Gastroesophageal sphincter (tissue), 3 donors: Measurements from ENCODE around the gene SLC24A3.

Experiments
- CTCF ChIP-seq, 4 experiments: fragments of 200-600 bp in 2 of 4; fragments of 450-650 bp in 2 of 4; sonication (generic) in 1 of 4; IDR thresholded peaks; one replicate each; pipeline ENCODE4 v1.5.1; 2017 to 2019; ENCODE audit warnings: antibody characterized with exemption in 4 of 4, mild to moderate bottlenecking in 2 of 4, moderate library complexity in 2 of 4
- EP300 ChIP-seq: sonication (generic); formaldehyde crosslinking; IDR thresholded peaks from one replicate; pipeline ENCODE4 v1.6.1; 2017; ENCODE audit warnings: antibody characterized with exemption, mild to moderate bottlenecking
- POLR2A ChIP-seq, 2 donors: fragments of 450-650 bp; IDR thresholded peaks; one replicate each; pipeline ENCODE4 v1.6.1; 2017; ENCODE audit warnings: antibody characterized with exemption in 2 of 2, mild to moderate bottlenecking in 2 of 2, moderate library complexity in 1 of 2
- POLR2AphosphoS5 ChIP-seq: sonication (generic); formaldehyde crosslinking; IDR thresholded peaks from one replicate; pipeline ENCODE4 v1.6.1; 2017; ENCODE audit warnings: antibody characterized with exemption

DNA sequence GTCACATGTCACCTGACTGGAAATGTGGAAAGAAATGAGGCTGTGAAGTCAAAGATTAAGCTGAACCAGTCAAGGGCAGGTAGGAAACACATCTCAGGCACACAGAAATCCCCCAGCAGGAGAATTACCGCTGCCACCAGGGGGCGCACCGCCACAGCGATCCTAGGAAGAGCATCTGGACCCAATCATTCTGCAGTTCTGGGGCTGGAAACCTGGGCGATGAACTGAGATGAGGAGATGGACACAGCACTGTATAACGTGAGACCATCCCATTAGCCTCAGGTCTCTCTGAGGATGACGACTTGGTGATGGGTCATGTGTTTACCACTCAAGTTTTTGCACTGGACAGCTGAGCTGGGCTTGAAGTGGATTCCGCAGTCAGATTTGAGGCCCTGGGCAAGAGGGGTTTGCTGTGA is 6.5 kb upstream of the SLC24A3 start:
- TF ChIP-seq POLR2A (IDR thresholded peaks at IDR 0.05): no peak
- peak; percentile 82 to 94 (median 90) for TF ChIP-seq CTCF (IDR thresholded peaks at IDR 0.05)
- TF ChIP-seq EP300: no peak
- TF ChIP-seq POLR2AphosphoS5: no peak
